D341Med (cell line): ENCODE results near the gene SLC8A1.
A peak's percentile ranks its signal among the peaks of the same experiment; 100 is the strongest.

ENCODE experiments used
- DNase-seq: peaks from one replicate; pipeline ENCODE4 v3.0.0; 2012; ENCODE audit warnings: low spot score

SLC8A1 gene

DNA sequence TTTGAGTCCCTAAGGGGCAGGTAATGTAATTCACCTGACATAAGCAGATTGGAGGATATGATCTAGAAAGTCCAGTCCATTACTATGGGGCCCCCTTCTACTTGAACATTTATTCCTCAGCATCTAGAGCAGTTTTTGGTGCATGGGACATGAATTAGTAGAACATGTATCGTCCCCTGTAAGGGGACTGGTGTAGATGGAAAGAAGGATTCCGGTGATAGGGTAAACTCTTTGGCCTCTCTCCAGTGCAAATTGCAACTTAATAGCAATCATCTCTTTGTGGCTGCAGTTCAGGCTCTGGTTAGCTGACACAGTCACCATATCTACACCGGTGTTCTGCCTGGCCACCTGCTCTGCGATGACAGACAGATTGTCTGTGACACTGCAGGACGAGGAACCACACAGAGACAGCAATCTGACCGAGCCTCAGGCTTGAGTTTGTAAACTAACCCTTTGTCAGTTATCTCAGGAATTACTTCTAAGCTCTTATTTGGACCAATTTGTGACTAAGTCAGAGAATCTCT lies 6.4 kb upstream of the SLC8A1 start:
- DNase-seq, result no peak

DNA sequence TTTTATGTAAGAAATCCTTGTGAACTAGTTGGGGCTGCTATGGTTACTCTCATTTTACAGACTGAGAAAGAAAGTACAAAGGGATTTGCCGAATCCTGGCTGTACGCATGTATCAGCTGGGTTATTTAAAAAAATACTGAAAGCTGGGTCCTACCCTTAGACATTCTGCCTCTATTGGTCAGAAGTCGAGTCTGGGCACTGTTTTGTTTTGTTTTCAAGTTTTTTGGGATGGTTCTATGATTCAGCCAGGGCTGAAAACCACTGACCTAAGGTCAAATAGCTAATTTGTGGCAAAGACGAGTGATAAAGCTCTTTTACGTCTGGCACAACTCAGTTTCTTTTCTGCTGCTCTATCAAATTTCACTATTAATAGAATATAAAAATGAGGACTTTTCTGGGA lies 5.9 kb upstream of the SLC8A1 start:
- no peak for DNase-seq

DNA sequence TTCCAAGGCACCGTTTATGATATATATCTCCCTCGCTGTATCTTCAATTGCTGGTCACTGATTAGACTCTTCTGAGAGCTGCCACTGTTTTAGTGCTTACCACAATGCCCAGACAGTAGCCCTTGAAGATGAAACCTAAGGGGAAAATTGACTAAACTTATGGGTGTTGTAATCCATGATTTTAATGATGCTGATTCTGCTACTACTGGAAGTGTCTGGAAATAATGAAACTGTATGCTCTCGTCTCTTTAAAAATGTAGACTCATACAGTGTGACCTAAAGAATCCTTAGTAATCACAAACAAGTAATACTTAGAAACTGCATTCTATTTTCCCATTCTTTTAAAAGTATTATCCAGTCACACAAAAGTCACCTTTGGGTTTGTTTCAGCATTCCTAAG lies 5.5 kb upstream of the SLC8A1 start:
- DNase-seq, result no peak

- DNase-seq, result no peak
These were observed 5.0 kb upstream of the SLC8A1 start for GRCh38 chr2:40456926-40457325.

DNA sequence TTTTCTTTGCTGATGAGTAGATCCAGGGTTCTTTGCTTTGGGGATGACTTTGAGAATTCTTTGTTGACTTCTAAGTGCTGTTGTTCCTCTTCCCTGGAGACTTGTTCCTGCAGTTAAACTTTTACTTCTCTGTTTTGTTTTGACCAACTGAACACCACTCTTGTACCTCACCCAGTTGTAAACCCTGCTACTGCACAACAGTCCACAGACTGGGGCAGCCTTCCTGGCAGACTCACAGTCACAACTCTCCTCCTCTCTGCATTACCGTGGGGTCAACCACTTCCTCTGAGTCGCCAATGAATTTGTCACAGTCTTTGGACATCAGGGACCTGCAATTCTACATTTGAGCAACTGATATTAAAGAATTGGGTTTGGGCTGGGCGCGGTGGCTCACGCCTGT lies 3.8 kb upstream of the SLC8A1 start:
- DNase-seq, result no peak

- DNase-seq, result no peak
These were observed 2.4 kb upstream of the SLC8A1 start for GRCh38 chr2:40454321-40454720.

DNA sequence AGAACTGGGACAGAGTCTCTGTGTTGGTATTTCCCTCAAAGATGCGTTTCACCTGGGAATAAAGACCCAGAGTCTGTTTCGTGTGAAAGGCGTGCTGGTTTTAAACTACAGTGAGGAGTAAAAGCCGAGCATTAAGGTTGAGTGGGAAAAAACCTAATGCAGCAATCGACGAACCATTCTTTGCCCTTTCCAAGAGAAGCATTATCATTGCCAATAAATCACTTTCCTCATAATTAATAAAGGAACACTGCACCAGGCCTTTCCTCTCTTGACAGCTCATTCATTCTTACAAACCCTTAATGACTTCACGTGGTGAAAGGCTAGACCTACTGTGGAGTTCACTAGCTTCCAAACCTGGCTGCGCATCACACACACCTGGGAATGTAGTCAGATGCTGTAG lies 896 bp upstream of the SLC8A1 start:
- no peak for DNase-seq

- DNase-seq, result peak; percentile 64
These were observed 977 bp downstream of the SLC8A1 start for GRCh38 chr2:40450796-40451430.

DNA sequence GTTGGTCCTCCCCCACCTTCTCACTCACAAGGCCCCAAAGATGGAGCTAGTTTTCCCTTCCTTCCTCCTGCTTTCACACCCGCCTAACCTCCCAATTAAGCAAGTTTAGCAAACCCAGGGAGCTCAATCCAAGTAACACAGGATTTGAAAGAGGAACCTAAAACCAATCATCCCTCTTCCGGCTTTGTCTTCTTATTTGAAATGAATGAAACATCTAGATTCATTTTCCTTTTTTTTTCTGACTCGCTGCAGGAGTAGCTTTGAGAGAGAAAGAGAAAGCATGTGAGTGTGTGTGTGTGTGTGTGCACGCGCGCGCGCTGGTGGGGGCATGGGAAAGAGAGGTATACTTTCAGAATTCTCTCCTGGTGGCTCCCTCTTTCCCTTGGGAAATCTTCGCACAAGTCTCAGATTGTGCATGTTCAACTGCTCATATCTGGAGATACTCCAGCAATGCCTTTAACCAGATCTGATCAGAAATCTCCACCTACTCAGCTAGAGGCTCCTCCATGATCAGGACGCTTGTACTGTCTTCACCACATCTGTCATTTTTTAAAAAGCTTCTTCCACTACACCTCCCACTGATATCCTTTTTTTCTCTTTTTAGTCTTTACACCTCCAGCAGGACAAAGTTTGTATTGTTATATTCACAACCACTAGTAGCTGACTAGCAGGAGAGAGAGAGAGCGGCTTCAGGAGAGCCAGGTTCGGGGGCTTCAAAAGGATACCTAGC lies 1.7 kb downstream of the SLC8A1 start:
- DNase-seq, result peak; percentile 45

- DNase-seq, result peak; percentile 51
These were observed 3.3 kb downstream of the SLC8A1 start for GRCh38 chr2:40448476-40449079.

GRCh38 chr2:40445467-40445866 lies 6.4 kb downstream of the SLC8A1 start:
- no peak for DNase-seq

DNA sequence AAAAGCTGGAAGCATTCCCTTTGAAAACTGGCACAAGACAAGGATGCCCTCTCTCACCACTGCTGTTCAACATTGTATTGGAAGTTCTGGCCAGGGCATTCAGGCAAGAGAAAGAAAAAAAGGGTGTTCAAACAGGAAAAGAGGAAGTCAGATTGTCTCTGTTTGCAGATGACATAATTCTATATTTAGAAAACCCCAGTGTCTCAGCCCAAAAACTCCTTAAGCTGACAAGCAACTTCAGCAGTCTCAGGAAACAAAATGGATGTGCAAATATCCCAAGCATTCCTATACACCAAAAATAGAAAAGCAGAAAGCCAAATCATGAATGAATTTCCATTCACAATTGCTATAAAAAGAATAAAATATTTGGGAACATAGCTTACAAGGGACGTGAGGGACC lies 11.1 kb downstream of the SLC8A1 start:
- no peak for DNase-seq

DNA sequence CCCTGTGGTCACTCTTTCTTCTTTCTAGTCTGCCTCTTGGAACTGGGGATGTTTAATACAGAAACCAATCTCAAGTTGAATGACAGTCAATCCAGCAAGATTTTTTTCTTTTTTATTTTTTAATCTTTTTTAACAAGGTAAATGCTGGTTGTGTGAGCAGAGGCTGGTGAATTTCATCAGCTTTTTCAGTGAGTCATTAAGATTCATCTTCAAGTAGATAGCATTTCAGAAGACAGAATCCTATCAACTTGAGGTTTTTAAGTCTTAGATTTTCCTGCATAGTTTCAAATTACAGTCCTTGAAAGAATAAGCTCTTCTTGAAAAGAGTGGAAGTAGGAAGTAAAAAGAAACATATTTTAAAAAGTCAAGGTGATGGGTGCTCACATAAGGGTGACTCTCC lies 12.4 kb downstream of the SLC8A1 start:
- DNase-seq, result no peak

- DNase-seq, result no peak
These were observed 15.8 kb downstream of the SLC8A1 start for GRCh38 chr2:40436093-40436475.

- DNase-seq, result no peak
These were observed 16.3 kb downstream of the SLC8A1 start for GRCh38 chr2:40435426-40436092.

DNA sequence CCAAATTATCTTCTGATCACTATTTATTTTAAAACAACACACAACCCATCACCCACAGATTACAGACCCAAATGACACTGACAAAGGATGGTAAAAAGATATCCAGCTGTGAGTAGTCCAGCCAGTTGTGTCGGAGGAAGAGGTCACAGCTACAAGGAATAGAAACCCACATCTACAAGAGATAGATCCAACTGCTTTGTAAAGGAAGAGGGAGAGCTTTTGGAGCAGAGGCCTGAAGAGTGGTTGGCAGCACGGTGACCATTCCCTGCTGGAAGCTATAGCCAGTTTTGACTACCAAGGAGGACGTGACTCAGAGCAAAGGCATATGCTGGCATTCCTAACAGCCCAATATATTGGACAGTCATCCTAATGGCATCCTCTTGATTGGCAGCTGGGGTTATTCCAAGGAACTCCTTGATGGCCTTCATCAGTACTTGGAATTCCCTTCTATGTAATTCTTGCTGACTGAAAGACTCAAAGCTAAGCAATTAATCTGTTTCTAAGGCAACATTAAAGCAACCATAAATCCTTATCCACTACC lies 17.1 kb downstream of the SLC8A1 start:
- no peak for DNase-seq

DNA sequence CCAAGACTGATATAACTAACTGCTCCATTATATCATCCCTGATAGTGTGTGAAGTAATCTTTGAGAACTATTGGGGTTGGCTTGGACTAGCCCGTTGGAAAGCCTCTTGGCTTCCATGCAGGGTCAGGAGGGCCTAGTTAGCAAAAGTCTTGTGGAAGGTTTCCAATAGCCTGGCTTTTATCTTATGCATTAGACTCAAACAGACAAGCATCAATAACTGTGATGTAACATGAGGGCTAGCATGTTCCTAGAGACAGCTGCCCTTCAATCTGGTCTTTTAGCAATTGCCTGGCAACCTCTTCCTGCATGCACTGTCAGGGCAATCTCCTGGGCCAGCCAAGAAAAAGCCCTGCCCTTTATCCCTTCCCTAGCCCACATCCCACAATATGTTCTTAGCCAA lies 18.2 kb downstream of the SLC8A1 start:
- DNase-seq, result no peak

DNA sequence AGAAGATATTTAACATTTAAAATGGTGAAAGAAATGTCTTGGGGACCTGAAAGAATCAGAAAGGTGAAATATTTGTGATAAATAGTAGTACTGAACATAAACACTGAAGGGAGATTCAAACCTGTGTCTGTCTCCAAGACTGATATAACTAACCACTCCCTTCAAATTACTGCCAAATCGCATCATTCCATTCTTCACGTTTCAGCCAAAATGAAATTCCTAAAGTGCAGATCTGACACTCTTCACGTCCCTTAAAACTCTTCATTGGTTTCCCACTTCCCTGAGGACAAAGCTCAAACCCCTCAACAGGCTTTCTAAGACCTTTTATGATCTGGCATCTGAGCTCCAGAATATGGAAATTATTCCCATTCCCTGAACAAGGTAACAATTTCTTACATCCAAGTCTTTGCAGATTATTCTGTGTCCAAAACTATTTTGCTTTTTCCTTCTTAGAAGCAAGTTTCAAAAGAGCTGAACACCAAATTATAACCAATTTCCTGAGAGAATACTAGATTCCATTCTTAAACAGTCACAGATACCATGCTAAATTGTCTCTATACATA lies 18.9 kb downstream of the SLC8A1 start:
- DNase-seq, result no peak

GRCh38 chr2:40431600-40431955 lies 20.3 kb downstream of the SLC8A1 start:
- no peak for DNase-seq

DNA sequence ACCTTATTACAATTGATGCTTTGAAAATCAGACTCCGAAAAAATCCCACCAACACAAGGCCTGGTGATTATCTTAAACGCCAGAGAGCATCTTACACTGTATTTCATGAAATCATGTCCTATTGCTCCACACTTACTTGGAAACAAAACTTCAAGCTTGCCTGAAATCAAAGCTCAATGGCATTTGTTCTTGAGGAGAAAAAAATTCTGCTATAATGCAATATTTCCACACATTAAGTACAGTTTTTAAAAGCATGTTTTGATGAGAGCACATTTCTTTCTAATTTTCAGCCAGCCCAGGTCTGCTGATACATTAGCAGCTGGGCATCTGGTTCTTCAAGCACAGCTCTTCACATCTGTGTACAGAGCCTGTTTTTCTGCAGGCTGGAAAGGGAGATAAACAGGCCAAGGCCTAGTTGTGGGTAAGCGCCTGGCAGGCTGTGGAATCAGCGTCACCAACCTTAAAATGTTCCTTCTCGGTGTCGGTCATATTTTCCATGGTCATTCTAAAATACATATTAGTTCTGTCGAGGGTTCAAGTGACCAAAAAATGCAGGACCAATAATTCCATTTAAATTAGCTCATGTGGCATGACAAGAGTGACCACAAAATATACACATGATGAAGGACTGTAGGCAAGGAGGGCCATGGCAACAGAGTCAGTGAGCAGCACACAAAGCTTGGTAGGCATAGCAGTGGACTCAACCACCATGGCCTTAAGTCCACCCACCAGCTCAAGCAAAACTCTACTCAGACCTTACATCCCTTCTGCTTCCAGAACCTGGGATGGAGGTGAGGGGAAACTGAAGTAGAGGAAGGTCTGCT lies 20.9 kb downstream of the SLC8A1 start:
- no peak for DNase-seq

DNA sequence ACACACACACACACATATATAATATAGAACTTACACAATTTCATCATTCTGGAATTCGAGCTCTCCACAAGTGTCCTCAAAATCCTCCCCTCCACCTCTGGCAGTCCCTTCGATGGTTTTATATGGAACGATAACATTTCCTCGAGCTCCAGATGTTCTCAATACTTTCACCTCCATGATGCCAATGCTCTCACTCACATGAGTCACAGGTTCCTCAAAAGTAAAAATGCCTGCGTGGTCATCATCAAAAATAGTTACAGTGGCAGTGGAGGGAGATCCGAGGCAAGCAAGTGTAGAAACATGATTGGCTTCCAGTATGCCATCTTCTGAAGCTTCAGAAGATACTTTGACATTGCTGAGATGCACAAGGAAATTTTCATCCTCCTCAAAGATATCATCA lies 23.5 kb downstream of the SLC8A1 start:
- no peak for DNase-seq
